Uterus (tissue), 4 donors: ENCODE measurements around the gene PARD3. TPM values are rescaled to one million over a fixed set of nuclear protein-coding genes. Genes with fewer than 3 reads are reported as not detected.

Source experiments
- DNase-seq, 2 donors: peaks; one replicate each; pipeline ENCODE4 v3.0.0-alpha.2; 2019 to 2020
- H3K27ac ChIP-seq, 2 donors: fragments of 200-600 bp; sonication (generic); 1 replicate in 1 of 2; 2 replicates in 1 of 2; pipeline ENCODE4 v1.5.1; 2016 to 2018
- H3K27me3 ChIP-seq, 2 donors: fragments of 200-600 bp; sonication (generic); one replicate each; pipeline ENCODE4 v1.5.1; 2018 to 2019; ENCODE audit warnings: control low read depth in 1 of 2
- H3K36me3 ChIP-seq, 2 donors: fragments of 200-600 bp; sonication (generic); one replicate each; pipeline ENCODE4 v1.5.1; 2019; ENCODE audit warnings: control low read depth in 1 of 2
- H3K4me1 ChIP-seq, 2 donors: fragments of 200-600 bp; sonication (generic); one replicate each; pipeline ENCODE4 v1.5.1; 2018 to 2019; ENCODE audit warnings: control low read depth in 1 of 2
- H3K4me3 ChIP-seq, 2 donors: fragments of 200-600 bp; sonication (generic); 1 replicate in 1 of 2; 2 replicates in 1 of 2; pipeline ENCODE4 v1.5.1; 2018 to 2019; ENCODE audit warnings: mild to moderate bottlenecking in 1 of 2
- H3K9me3 ChIP-seq, 2 donors: fragments of 200-600 bp; sonication (generic); one replicate each; pipeline ENCODE4 v1.5.1; 2019; ENCODE audit warnings: control low read depth in 1 of 2
- POLR2A ChIP-seq, 2 donors: fragments of 450-650 bp; IDR thresholded peaks; one replicate each; pipeline ENCODE4 v1.6.1; 2016; ENCODE audit warnings: antibody characterized with exemption in 2 of 2, mild to moderate bottlenecking in 1 of 2, moderate library complexity in 1 of 2
- intact Hi-C: fragments of 100-400 bp; cut with DNase I; formaldehyde crosslinking; loops from one replicate; pipeline ENCODE4 v1.15.1; 2023; ENCODE audit warnings: low total_unique reads
- total RNA-seq, 4 donors: library from RNA; depleted of rRNA in 3 of 4; stranded (reverse); fragments of >200 nt in 3 of 4; gene quantifications; one replicate each; pipeline versions ENCODE4 v1.1.0 to v1.2.4, GENCODE V29; 2014 to 2023
- TF ChIP-seq, protein P1 (sequence below), 4 experiments: fragments of 200-600 bp in 2 of 4; fragments of 450-650 bp in 2 of 4; sonication (generic) in 2 of 4; IDR thresholded peaks; one replicate each; pipeline ENCODE4 v1.5.1; 2016 to 2019; ENCODE audit warnings: antibody characterized with exemption in 4 of 4, mild to moderate bottlenecking in 2 of 4, moderate library complexity in 1 of 4
- donor health status: DM: yes; HTN: yes; CAD: no.

Gene PARD3
- total RNA-seq, 4 donors from 2014 or later: 42.1 to 96.1 (median 51.5) TPM

DNA sequence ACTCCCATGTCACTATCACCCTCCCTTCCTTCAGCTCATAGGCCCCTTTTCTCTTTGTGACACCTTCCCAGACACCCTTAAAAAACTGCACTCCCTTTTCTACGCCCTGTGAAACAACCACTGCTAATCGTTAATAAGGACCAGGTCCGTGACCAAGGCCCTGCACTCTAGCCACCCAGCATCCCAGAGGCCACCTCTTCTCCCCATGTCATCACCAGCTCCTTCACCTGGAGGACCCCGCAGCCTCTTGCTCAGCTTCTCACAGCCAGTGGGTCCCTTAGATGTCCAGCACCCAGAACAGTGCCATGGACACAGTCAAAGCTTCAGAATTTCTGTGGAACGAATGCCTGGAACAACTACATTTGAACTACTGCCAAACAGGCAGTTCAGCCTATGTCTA, 2.3 kb downstream of the PARD3 start:
- Histone ChIP-seq H3K27ac (peak overlapping the region in 1 of 2 donors; percentile 88), H3K4me3 (no peak overlapping the region), H3K9me3 (no peaks in the 10 kb centered on the region), H3K36me3 (no peaks in the 10 kb centered on the region), H3K27me3 (no peaks in the 10 kb centered on the region), H3K4me1 (peaks cover 4 to 13% of the 10 kb centered on the region in 2 donors)
- TF ChIP-seq POLR2A (IDR thresholded peaks at IDR 0.05): no peak
- TF ChIP-seq, protein P1, sequence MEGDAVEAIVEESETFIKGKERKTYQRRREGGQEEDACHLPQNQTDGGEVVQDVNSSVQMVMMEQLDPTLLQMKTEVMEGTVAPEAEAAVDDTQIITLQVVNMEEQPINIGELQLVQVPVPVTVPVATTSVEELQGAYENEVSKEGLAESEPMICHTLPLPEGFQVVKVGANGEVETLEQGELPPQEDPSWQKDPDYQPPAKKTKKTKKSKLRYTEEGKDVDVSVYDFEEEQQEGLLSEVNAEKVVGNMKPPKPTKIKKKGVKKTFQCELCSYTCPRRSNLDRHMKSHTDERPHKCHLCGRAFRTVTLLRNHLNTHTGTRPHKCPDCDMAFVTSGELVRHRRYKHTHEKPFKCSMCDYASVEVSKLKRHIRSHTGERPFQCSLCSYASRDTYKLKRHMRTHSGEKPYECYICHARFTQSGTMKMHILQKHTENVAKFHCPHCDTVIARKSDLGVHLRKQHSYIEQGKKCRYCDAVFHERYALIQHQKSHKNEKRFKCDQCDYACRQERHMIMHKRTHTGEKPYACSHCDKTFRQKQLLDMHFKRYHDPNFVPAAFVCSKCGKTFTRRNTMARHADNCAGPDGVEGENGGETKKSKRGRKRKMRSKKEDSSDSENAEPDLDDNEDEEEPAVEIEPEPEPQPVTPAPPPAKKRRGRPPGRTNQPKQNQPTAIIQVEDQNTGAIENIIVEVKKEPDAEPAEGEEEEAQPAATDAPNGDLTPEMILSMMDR (IDR thresholded peaks at IDR 0.05): no peak
- intact Hi-C loops: loop anchor here (10.0 kb wide), 1 partner anchor 128 kb away; no protein-coding TSS in a partner anchor
- DNase-seq: no peak

DNA sequence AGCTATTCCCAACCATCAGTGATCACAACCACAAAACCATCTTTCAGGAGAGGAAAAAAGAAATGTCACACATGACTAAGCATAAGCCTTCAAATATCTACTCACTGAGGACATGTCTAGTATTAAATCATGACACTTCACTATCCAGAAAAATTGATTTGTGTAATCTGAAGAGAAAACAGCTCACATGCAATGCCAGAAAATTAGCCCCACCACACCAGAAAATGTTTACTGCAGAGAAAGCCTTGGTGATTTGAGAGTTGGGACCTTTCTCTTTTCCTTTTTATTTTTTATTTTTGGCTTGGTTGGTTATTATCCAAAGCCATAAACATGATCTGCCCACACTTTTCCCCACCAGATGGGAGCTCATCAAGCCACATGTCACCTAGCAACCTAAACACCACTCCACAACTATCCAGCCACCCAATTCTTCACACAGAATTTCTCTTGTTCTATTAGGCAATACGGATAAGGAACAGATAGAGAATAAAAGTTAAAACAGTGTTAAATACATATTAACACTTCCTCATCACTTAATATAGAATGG, 3.1 kb downstream of the PARD3 start:
- no peak for DNase-seq
- no peaks in the 10 kb centered on the region for H3K27me3 ChIP-seq
- no peak overlapping the region for H3K4me3 ChIP-seq
- H3K9me3 ChIP-seq: no peaks in the 10 kb centered on the region
- H3K27ac ChIP-seq: peak overlapping the region in 1 of 2 donors; percentile 88
- H3K4me1 ChIP-seq: peaks cover 4 to 13% of the 10 kb centered on the region in 2 donors
- H3K36me3 ChIP-seq: no peaks in the 10 kb centered on the region
- intact Hi-C loops: loop anchor here (10.0 kb wide), 1 partner anchor 127 kb away; no protein-coding TSS in a partner anchor
- TF ChIP-seq, protein P1 (IDR thresholded peaks at IDR 0.05): no peak
- TF ChIP-seq POLR2A (IDR thresholded peaks at IDR 0.05): no peak

DNA sequence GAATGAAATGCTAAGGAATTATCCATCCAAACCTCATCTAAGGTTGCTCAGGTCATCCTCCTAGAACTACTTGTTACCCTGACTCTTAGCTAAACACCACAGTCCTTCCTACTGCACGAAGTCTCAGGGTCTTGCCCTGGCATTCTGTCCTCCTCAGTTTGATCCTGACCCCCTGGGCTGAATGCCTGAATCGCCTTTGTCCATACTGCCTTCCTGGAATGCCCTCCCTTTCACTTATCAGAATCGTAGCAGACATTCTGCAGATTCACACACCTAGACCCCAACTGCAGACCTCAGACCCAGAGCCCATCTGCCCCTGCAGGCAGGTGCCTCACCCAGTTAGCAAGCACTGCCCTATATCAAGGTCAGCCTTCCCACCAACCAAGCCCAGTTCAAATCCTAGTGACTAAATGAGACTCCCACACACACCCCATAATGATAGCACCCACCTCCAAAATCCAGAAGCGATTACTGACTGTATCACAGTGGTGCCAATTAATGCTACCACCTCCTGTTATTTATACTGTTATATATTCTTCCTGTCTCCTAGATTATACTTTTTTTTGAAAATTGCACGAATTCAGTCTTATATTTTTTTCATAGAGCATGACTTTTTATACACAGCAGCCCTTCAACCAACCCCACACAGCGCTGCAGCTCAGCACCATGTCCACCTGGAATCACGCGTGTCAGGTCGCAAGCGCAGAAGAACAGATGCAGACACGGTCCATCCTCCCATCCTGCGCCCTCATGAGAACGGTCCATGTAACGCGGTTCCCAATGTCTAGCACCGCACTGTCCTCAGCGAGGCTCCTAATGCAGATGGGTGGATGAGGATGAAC, 3.7 kb downstream of the PARD3 start:
- H3K36me3 ChIP-seq: no peaks in the 10 kb centered on the region
- TF ChIP-seq, protein P1 (IDR thresholded peaks at IDR 0.05): no peak
- intact Hi-C loops: loop anchor here (10.0 kb wide), 1 partner anchor 127 kb away; no protein-coding TSS in a partner anchor
- no peak for DNase-seq
- no peak overlapping the region for H3K4me3 ChIP-seq
- H3K27me3 ChIP-seq: no peaks in the 10 kb centered on the region
- no peaks in the 10 kb centered on the region for H3K9me3 ChIP-seq
- H3K4me1 ChIP-seq: peaks cover 4 to 13% of the 10 kb centered on the region in 2 donors
- H3K27ac ChIP-seq: peak overlapping the region in 1 of 2 donors; percentile 88

DNA sequence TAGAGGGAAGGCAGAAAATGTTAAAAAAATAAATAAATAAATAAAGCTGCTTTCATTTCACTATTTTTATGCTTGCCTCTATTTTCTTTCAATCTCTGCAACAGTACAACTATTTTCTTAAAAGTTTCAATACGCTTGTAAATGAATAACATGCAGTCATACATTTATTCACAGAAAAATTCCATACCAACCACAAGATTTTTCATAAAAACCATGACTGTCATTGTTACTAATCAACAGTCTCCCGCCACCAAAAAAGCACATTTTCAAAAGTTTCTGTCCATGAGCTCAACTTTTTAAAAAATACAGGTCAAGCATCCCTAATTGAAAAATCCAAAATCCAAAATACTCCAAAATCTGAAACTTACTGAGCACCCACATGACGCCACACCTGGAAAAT, 5.3 kb downstream of the PARD3 start:
- no peak for DNase-seq

More for the DNA sequence above, 5.3 kb downstream of the PARD3 start:
- no peaks in the 10 kb centered on the region for H3K36me3 ChIP-seq
- H3K9me3 ChIP-seq: no peaks in the 10 kb centered on the region
- H3K27ac ChIP-seq: peak overlapping the region in 1 of 2 donors; percentile 69
- intact Hi-C loops: loop anchor here (10.0 kb wide), 1 partner anchor 125 kb away; no protein-coding TSS in a partner anchor
- H3K4me3 ChIP-seq: no peak overlapping the region
- peaks cover 4 to 13% of the 10 kb centered on the region in 2 donors for H3K4me1 ChIP-seq
- TF ChIP-seq POLR2A (IDR thresholded peaks at IDR 0.05): no peak
- TF ChIP-seq, protein P1 (IDR thresholded peaks at IDR 0.05): no peak
- no peaks in the 10 kb centered on the region for H3K27me3 ChIP-seq
